Right lobe of liver (tissue), 4 donors: Measurements from ENCODE around the gene TRDMT1.

Source experiments
- POLR2A ChIP-seq: fragments of 450-650 bp; IDR thresholded peaks from one replicate; pipeline ENCODE4 v1.6.1; 2017; ENCODE audit warnings: antibody characterized with exemption, mild to moderate bottlenecking
- TF ChIP-seq, protein P1 (sequence below), 4 donors: fragments of 200-600 bp in 3 of 4; fragments of 450-650 bp in 1 of 4; IDR thresholded peaks; one replicate each; pipeline versions ENCODE4 v1.5.1 to v1.8.0; 2016 to 2022; ENCODE audit warnings: antibody characterized with exemption in 4 of 4, mild to moderate bottlenecking in 2 of 4
- donor health status: DM: no; HTN: no; CAD: no.
- donor health status: DM: no; HTN: no; CAD: no.
- donor health status: DM: no; HTN: yes; CAD: no.

DNA sequence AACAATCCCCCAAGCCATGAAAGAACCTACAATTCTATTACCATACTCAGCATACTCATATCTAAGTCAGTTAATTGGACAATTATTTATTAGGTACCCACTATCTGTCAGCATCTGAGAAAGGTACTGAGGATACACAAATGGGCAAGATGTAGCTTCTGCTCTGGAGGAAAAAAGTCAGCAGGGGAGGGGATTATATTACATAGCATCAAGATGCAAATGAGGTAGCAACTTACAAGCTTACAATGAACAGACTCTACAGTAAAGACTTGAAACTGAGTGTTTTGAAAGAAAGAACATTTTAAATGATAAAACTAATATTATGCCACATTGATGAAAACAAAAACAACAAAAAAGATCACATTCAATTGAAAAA, 61.1 kb downstream of the TRDMT1 start:
- TF ChIP-seq, protein P1, sequence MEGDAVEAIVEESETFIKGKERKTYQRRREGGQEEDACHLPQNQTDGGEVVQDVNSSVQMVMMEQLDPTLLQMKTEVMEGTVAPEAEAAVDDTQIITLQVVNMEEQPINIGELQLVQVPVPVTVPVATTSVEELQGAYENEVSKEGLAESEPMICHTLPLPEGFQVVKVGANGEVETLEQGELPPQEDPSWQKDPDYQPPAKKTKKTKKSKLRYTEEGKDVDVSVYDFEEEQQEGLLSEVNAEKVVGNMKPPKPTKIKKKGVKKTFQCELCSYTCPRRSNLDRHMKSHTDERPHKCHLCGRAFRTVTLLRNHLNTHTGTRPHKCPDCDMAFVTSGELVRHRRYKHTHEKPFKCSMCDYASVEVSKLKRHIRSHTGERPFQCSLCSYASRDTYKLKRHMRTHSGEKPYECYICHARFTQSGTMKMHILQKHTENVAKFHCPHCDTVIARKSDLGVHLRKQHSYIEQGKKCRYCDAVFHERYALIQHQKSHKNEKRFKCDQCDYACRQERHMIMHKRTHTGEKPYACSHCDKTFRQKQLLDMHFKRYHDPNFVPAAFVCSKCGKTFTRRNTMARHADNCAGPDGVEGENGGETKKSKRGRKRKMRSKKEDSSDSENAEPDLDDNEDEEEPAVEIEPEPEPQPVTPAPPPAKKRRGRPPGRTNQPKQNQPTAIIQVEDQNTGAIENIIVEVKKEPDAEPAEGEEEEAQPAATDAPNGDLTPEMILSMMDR (IDR thresholded peaks at IDR 0.05): no peak
- TF ChIP-seq POLR2A: no peak
